Stomach (tissue), 9 donors: ENCODE results near the gene RNPEPL1. TPM values are rescaled to one million over a fixed set of nuclear protein-coding genes. Genes with fewer than 3 reads are reported as not detected.
A peak's percentile ranks its signal among the peaks of the same experiment; 100 is the strongest.

Experiments
- DNase-seq, 2 donors: peaks; one replicate each; pipeline versions ENCODE4 v3.0.0 to v3.0.0-alpha.2; 2013 to 2019
- H3K27ac ChIP-seq, 5 donors: fragments of 200-600 bp in 4 of 5; sonication (generic) in 4 of 5; one replicate each; pipeline ENCODE4 v1.5.1; 2013 to 2019; ENCODE audit warnings: mild to moderate bottlenecking in 1 of 5, moderate library complexity in 1 of 5
- H3K27me3 ChIP-seq, 3 donors: fragments of 200-600 bp; sonication (generic); one replicate each; pipeline ENCODE4 v1.5.1; 2017 to 2019; ENCODE audit warnings: mixed run types in 1 of 3
- H3K36me3 ChIP-seq, 4 donors: fragments of 200-600 bp; sonication (generic); 1 replicate in 3 of 4; 2 replicates in 1 of 4; pipeline ENCODE4 v1.5.1; 2016 to 2019
- H3K4me1 ChIP-seq, 4 donors: fragments of 200-600 bp; sonication (generic); one replicate each; pipeline ENCODE4 v1.5.1; 2016 to 2019
- H3K4me3 ChIP-seq, 4 donors: fragments of 200-600 bp; sonication (generic) in 3 of 4; one replicate each; pipeline ENCODE4 v1.5.1; 2016 to 2019; ENCODE audit warnings: mild to moderate bottlenecking in 1 of 4
- H3K9me3 ChIP-seq, 4 donors: fragments of 200-600 bp; sonication (generic); one replicate each; pipeline ENCODE4 v1.5.1; 2016 to 2019
- CTCF ChIP-seq, 7 experiments: fragments of 450-650 bp in 4 of 7; fragments of 200-600 bp in 3 of 7; sonication (generic) in 3 of 7; IDR thresholded peaks; one replicate each; pipeline ENCODE4 v1.5.1; 2016 to 2019; ENCODE audit warnings: antibody characterized with exemption in 7 of 7, control low read depth in 2 of 7, mild to moderate bottlenecking in 1 of 7
- EP300 ChIP-seq: sonication (generic); formaldehyde crosslinking; IDR thresholded peaks from one replicate; pipeline ENCODE4 v1.6.1; 2017; ENCODE audit warnings: antibody characterized with exemption
- POLR2A ChIP-seq, 4 donors: fragments of 450-650 bp; IDR thresholded peaks; one replicate each; pipeline ENCODE4 v1.6.1; 2016; ENCODE audit warnings: antibody characterized with exemption in 4 of 4, control low read depth in 2 of 4, mild to moderate bottlenecking in 1 of 4, moderate library complexity in 1 of 4
- POLR2AphosphoS5 ChIP-seq, 3 donors: sonication (generic); formaldehyde crosslinking; IDR thresholded peaks; one replicate each; pipeline ENCODE4 v1.6.1; 2016; ENCODE audit warnings: antibody characterized with exemption in 3 of 3
- WGBS, 5 donors: extraction: QIAGEN DNeasy Blood & Tissue Kit in 3 of 5; methylation state at CpG; one replicate each; pipeline versions ENCODE4 v1.1.5 to v1.1.7; 2013 to 2018; 5-methylcytosine and 5-hydroxymethylcytosine counted together
- intact Hi-C: fragments of 100-400 bp; cut with DNase I; formaldehyde crosslinking; loops from one replicate; pipeline ENCODE4 v1.15.1; 2023; ENCODE audit warnings: low total_unique reads
- polyA plus RNA-seq, 3 donors: library from polyadenylated mRNA; stranded (reverse); fragments of 200-250 nt; gene quantifications; one replicate each; pipeline ENCODE4 v1.2.3, GENCODE V29; 2013
- total RNA-seq, 5 donors: library from RNA; depleted of rRNA; stranded (reverse); fragments of >200 nt; gene quantifications; one replicate each; pipeline versions ENCODE4 v1.1.0 to v1.2.3, GENCODE V29; 2014 to 2016
- donor health status: healthy with polysubstance abuse.
- donor health status: Bipolar disorder and iron deficiency.
- donor health status: healthy.

The RNPEPL1 gene
- total and polyA plus RNA-seq, 8 donors = 32.7 to 196 (median 124) TPM

GRCh38 chr2:240579071-240579762, 10.9 kb downstream of the RNPEPL1 start:
- intact Hi-C loops = no loop called here
- TF ChIP-seq CTCF (IDR thresholded peaks at IDR 0.05) = no peak
- TF ChIP-seq EP300 = no peak
- no peak for TF ChIP-seq POLR2AphosphoS5 (IDR thresholded peaks at IDR 0.05)
- no peak for TF ChIP-seq POLR2A (IDR thresholded peaks at IDR 0.05)
- peaks cover 40 to 59% (median 49%) of the 10 kb centered on the region in 4 donors for H3K36me3 ChIP-seq
- DNase-seq = no peak
- H3K27me3 ChIP-seq = no peaks in the 10 kb centered on the region
- 85 to 93% (median 89%) methylated on average over 12 of the region's 12 CpGs for WGBS, 5 donors
- H3K4me1 ChIP-seq = peaks cover 23 to 56% (median 45%) of the 10 kb centered on the region in 4 donors
- H3K27ac ChIP-seq = peak overlapping the region; percentile 52 to 84 (median 75)
- no peaks in the 10 kb centered on the region for H3K9me3 ChIP-seq
- peak overlapping the region in 1 of 4 donors; percentile 3 for H3K4me3 ChIP-seq

- intact Hi-C loops = no loop called here
- TF ChIP-seq CTCF (IDR thresholded peaks at IDR 0.05) (peak in 4 of 7 experiments; percentile 26 to 61 (median 46)), EP300 (no peak), POLR2AphosphoS5 (IDR thresholded peaks at IDR 0.05) (peak in 2 of 3 donors; percentile 32 to 74)
- H3K4me1 ChIP-seq = peaks cover 31 to 57% (median 51%) of the 10 kb centered on the region in 4 donors
- no peaks in the 10 kb centered on the region for H3K27me3 ChIP-seq
- H3K27ac ChIP-seq = peak overlapping the region; percentile 52 to 84 (median 75)
- H3K36me3 ChIP-seq = peaks cover 32 to 51% (median 41%) of the 10 kb centered on the region in 4 donors
- 31 to 48% (median 38%) methylated on average over 27 of the region's 27 CpGs for WGBS, 5 donors
- peak; percentile 78 to 84 for DNase-seq
- H3K9me3 ChIP-seq = no peaks in the 10 kb centered on the region
- peak overlapping the region in 1 of 4 donors; percentile 3 for H3K4me3 ChIP-seq
Observed at GRCh38 chr2:240579771-240580614, 11.7 kb downstream of the RNPEPL1 start.

- DNase-seq = no peak
- no peak overlapping the region for H3K27ac ChIP-seq
- H3K9me3 ChIP-seq = no peaks in the 10 kb centered on the region
- TF ChIP-seq POLR2AphosphoS5 (IDR thresholded peaks at IDR 0.05) (no peak), EP300 (no peak), POLR2A (IDR thresholded peaks at IDR 0.05) (no peak), CTCF (IDR thresholded peaks at IDR 0.05) (no peak)
- H3K4me1 ChIP-seq = peaks cover 39 to 65% (median 53%) of the 10 kb centered on the region in 4 donors
- H3K36me3 ChIP-seq = peaks cover 14 to 33% (median 23%) of the 10 kb centered on the region in 4 donors
- H3K27me3 ChIP-seq = no peaks in the 10 kb centered on the region
- WGBS, 5 donors = 93 to 96% (median 94%) methylated on average over 5 of the region's 5 CpGs
- intact Hi-C loops = no loop called here
- H3K4me3 ChIP-seq = no peak overlapping the region
Observed at GRCh38 chr2:240581811-240582210, 13.5 kb downstream of the RNPEPL1 start.

- intact Hi-C loops = no loop called here
- no peak for DNase-seq
- WGBS, 5 donors = 83 to 89% (median 86%) methylated on average over 3 of the region's 3 CpGs
- Histone ChIP-seq H3K36me3 (peaks cover 4 to 23% (median 13%) of the 10 kb centered on the region in 4 donors), H3K4me1 (peaks cover 45 to 68% (median 57%) of the 10 kb centered on the region in 4 donors), H3K27ac (no peak overlapping the region), H3K9me3 (no peaks in the 10 kb centered on the region), H3K27me3 (no peaks in the 10 kb centered on the region), H3K4me3 (no peak overlapping the region)
- TF ChIP-seq POLR2A (IDR thresholded peaks at IDR 0.05) = no peak
- no peak for TF ChIP-seq CTCF (IDR thresholded peaks at IDR 0.05)
- no peak for TF ChIP-seq POLR2AphosphoS5 (IDR thresholded peaks at IDR 0.05)
- no peak for TF ChIP-seq EP300
Observed at GRCh38 chr2:240582781-240583180, 14.5 kb downstream of the RNPEPL1 start.
